Measurements from ENCODE around the gene OVOL3.
"Not testable (repeated sequence)": the region's sequence is repeated elsewhere in the genome, so short reads cannot be mapped to it uniquely, and the experiment has no call there.

The OVOL3 gene

DNA sequence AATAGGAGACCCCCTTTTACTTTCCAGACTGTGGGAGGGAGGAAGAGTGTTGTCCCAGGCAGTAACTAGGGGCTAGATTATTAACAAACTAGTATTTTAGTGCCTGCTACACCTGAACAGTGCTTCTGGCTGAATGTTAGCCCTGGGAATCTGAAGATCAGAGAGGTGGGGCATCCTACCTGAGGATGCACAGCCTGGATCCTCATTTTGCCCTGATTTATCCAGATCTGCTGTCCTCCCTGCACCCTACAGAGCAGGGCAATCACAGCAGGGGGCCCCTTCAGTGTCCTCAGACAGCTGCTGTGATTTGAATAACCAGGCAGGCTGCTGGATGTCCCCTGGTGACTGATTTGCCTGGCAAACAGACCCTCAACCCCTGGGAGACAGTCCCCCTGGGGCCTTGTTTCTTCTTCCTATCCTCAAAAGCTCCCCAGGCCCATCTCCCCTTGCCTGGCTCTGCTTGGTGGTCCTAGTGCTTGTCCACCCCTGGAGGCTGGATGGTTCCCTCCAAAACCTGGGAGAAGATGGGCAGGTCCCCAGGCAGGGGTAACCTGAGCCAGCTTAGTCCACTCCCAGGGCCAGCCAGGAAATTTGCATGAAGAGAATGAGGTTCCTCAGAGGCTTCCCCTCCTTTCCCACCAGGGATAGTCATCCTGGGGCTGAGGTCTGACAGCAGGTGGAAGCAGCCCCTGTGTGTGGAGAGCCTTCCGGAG is at the start of gene OVOL3:
TSS of gene OVOL3 (plus strand) at position 657 of the 713 bp plus-strand sequence. CDS start 60 bp downstream, outside the sequence.
- DNase-seq: no peak

- no peak for DNase-seq
Observed at GRCh38 chr19:36061367-36061766, 49.6 kb upstream of the OVOL3 start.

GRCh38 chr19:36064826-36065225 is 46.1 kb upstream of the OVOL3 start:
- no peak for DNase-seq

DNA sequence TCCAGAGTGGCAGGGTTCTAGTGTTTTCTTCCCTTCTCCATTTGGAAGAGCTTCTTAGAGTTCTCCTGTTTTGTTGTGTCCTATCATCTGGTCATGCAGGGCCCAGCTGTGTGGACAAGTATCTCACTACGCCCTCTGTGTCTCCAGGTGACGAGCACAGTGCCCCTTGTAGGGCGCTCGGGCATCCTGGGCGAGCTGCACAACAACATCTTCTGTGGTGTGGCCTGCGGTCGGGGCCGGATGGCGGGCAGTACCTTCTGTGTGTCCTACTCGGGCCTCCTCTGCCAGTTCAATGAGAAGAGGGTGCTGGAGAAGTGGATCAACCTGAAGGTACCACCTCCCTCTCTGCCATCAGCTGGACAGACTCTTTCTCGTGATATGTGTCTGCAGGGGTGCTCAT is 43.3 kb upstream of the OVOL3 start:
- DNase-seq: no peak

DNA sequence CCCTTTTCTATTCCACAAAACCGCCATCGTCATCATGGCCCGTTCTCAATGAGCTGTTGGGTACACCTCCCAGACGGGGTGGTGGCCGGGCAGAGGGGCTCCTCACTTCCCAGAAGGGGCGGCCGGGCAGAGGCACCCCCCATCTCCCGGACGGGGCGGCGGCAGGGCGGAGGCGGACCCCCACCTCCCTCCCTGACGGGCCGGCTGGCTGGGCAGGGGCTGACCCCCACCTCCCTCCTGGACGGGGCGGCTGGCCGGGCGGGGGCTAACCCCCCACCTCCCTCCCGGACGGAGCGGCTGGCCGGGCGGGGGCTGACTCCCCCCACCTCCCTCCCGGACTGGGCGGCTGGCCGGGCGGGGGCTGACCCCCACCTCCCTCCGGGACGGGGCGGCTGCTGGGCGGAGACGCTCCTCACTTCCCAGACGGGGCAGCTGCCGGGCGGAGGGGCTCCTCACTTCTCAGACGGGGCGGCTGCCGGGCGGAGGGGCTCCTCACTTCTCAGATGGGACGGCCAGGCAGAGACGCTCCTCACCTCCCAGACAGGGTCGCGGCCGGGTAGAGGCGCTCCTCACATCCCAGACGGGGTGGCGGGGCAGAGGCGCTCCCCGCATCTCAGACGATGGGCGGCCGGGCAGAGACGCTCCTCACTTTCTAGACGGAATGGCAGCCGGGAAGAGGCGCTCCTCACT is 42.0 kb upstream of the OVOL3 start:
- DNase-seq: not testable (repeated sequence)

DNA sequence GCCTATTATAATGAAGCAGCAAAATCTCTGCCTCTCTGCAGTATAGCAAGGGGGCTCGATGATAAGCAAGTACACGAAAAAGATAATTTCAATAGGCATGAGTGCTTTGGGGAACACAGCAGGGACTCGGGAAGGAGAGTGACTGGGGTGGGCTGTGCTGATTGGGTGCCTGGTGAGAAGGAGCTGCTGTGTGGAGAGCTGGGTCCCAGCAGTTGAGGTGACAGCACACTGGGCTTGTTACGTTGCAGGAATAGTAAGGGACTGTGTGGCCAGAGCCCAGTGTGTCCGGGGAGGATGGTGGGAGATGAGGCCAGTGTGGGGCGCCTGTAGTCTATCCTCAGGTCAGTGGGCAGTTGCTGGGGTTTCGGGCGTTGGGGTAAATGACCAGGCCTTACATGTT is 38.9 kb upstream of the OVOL3 start:
- no peak for DNase-seq

DNA sequence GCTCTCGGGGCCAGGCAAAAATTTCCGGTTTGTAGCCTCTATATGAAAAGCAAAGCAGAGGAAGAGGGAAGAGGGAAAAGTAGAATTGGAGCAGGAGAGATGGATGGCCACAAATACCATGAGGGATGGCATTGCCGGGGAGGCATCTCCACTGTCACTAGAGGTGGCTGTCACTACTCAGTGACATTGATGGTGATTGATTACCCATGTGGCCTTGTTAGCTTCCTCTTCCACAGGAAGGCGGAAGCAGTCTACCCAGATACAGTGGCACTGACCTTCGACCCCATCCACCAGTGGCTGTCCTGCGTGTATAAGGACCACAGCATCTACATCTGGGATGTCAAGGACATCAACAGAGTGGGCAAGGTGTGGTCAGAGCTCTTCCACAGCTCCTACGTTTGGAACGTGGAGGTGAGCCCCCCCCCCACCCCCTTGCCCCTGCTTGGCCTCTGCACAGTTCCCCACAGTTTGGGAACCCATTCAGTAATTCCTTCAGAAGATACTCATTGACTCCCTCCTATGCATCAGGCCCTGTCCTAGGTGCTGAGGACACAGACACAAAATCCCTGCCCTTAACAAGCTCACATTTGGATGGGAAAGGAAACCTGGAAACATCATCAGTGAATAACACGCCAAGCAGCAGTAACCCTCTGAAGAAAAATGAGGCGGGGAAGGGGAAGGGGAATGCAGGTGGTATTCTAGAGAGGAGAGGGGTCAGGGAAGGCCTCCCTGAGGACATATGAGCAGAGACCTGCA is 37.6 kb upstream of the OVOL3 start:
- DNase-seq: no peak

GRCh38 chr19:36079389-36079945 is 31.5 kb upstream of the OVOL3 start:
- DNase-seq: no peak

- no peak for DNase-seq
Observed at GRCh38 chr19:36081385-36081784, 29.6 kb upstream of the OVOL3 start.

- no peak for DNase-seq
Observed at GRCh38 chr19:36081894-36082293, 29.0 kb upstream of the OVOL3 start.

GRCh38 chr19:36082916-36083315 is 28.0 kb upstream of the OVOL3 start:
- DNase-seq: no peak

- DNase-seq: no peak
Observed at GRCh38 chr19:36084231-36085009, 26.5 kb upstream of the OVOL3 start.

DNA sequence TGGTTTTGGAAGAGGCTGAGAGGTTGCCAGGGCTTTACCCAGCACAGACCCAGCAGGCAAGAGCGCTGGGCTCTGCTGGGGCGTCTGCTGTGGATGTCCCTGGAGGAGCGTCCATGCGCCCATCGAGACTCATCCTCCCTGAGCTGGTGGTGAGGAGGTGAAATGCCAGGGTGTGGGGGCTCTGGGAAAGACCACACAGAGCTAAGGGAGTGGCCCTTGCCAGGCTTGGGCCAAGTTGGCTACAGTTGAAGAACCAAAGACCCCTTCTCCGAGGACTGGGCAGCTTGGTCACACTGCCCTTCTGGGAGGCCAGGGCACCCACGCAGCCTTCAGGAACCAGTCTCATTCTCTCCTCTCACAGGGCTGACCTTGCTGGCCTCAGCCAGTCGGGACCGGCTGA is 24.6 kb upstream of the OVOL3 start:
- DNase-seq: no peak

DNA sequence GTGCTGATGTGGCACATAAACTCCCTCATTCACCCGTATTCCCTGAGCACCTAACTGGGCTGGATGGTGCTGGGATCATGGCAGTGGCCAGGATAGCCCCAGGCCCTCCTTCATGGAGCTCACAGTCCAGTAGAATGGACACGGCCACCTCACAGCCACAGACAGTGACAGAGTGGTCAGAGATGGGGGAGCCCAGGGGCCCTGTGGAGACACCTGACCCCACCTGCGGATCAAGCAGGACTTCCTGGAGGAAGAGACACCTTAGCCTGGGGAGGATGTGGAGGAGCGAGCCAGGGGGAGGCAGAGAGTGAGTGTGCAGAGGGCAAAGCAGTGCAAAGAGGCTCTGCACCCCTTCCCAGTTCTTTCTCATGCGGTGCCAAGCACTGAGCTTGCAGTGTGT is 21.1 kb upstream of the OVOL3 start:
- DNase-seq: no peak

DNA sequence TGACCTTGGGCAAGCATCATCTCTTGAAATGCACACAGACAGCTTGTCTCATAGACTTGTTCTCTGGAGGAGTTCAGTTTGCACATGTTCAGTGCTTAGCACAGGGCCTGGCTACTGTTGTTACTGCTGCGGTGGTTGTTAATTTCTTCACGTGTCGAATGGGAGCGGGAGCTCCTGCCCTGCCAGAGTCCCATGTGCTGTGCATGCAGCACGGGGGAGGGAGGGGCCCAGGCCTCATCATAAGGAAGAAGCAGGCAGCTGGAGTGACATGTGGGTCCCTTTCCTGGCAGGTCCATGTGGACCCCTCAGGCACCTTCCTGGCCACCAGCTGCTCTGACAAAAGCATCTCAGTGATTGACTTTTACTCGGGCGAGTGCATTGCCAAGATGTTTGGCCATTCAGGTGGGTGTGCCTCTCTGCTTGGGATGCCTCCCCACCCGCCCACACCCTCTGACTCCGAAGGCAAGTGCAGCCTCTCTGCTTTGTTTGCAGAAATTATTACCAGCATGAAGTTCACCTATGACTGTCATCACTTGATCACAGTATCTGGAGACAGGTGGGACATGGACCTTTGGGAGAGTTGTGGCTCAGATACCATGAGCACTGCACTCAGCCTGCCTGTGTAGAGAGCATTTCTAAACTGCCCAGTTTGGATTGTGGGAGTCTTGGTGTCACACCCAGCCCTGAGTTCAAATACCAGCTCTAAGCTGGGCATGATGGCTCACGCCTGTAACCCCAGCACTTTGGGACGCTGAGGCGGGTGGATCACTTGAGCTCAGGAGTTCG is 19.8 kb upstream of the OVOL3 start:
- no peak for DNase-seq

- no peak for DNase-seq
Observed at GRCh38 chr19:36092566-36092965, 18.4 kb upstream of the OVOL3 start.

- no peak for DNase-seq
Observed at GRCh38 chr19:36093146-36093662, 17.7 kb upstream of the OVOL3 start.

- DNase-seq: no peak
Observed at GRCh38 chr19:36093687-36094086, 17.3 kb upstream of the OVOL3 start.

DNA sequence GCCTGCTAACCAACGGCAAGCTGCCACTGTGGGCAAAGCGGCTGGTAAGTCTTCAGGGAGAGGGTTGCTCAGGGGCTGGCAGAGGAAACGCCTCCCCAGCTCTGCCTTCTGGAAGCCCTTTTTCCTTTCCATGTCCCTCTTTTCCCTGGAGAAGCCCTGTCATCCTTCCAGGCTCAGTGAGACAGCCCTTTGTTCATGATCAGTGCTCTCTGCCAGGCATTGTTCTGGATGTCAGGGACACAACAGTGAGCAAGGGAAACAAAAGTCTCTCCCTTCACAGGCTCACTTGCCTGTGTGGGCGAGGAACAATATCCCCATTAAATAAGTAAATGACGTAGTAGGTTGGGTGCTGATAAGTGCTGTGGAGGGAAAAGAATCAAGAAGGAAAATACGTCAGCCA is 13.9 kb upstream of the OVOL3 start:
- no peak for DNase-seq

DNA sequence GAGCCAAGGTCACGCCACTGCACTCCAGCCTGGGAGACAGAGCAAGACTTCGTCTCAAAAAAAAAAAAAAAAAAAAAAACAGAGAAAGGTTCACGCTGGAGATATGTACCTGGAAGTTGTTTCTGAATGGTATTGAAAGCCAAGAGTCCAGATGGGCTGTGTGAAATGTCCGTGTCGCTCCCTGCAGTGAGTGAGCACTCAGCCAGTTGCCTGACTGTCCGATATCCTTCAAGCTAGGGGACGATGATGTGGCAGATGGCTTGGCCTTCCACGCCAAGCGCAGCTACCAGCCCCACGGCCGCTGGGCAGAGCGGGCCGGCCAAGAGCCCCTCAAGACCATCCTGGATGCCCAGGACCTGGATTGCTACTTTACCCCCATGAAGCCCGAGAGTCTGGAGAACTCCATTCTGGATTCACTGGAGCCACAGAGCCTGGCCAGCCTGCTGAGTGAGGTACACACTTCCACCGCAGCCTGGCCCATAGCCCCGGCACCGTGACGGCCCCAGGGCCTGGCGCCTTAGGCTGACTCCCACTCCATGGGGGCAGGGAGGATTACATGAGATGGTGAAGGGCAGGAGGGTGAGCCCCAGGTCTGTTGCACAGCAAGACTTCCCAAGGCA is 11.7 kb upstream of the OVOL3 start:
- DNase-seq: no peak

GRCh38 chr19:36100476-36100875 is 10.5 kb upstream of the OVOL3 start:
- no peak for DNase-seq

Data from DMS 273 treated with DMSO at 0.1 percent for 48 hours (cell line).